SU-DHL-6 (cell line): ENCODE results near the gene TARBP1.
"Not testable (repeated sequence)": the region's sequence is repeated elsewhere in the genome, so short reads cannot be mapped to it uniquely, and the experiment has no call there.

Experiments used
- H2AFZ ChIP-seq: fragments of 200-600 bp; sonication (generic); 2 replicates; pipeline ENCODE4 v1.6.1; 2014; ENCODE audit warnings: low read depth, mild to moderate bottlenecking, moderate library complexity, mixed read lengths, antibody characterized with exemption, low read length; ENCODE audit not compliant: severe bottlenecking
- H3F3A ChIP-seq: fragments of 200-600 bp; shearing (Covaris generic); 2 replicates; pipeline ENCODE4 v1.6.0; 2016; ENCODE audit warnings: antibody characterized with exemption, mild to moderate bottlenecking; ENCODE audit not compliant: insufficient read depth
- H3K27ac ChIP-seq: fragments of 200-600 bp; sonication (generic); 2 replicates; pipeline ENCODE4 v1.5.1; 2016; ENCODE audit warnings: low read depth, mild to moderate bottlenecking, low read length, moderate library complexity, mixed read lengths
- H3K27me3 ChIP-seq: fragments of 200-600 bp; sonication (generic), shearing (Covaris generic); 2 replicates; pipeline ENCODE4 v1.6.0; 2014; ENCODE audit warnings: mild to moderate bottlenecking, low read length
- H3K36me3 ChIP-seq: fragments of 200-600 bp; sonication (generic); 2 replicates; pipeline ENCODE4 v1.6.1; 2014; ENCODE audit warnings: mild to moderate bottlenecking, low read length, mixed read lengths
- H3K4me2 ChIP-seq: fragments of 300-600, 200-600 bp; shearing (Covaris generic), sonication (generic); 2 replicates; pipeline ENCODE4 v1.6.0; 2014; ENCODE audit warnings: low read length, low read depth, mild to moderate bottlenecking; ENCODE audit not compliant: poor library complexity, severe bottlenecking
- H3K4me3 ChIP-seq: fragments of 200-600 bp; sonication (generic); 2 replicates; pipeline ENCODE4 v1.5.1; 2014; ENCODE audit warnings: antibody characterized with exemption, low read length, mild to moderate bottlenecking, mixed read lengths; ENCODE audit not compliant: insufficient read depth, poor library complexity, severe bottlenecking
- H3K79me2 ChIP-seq: fragments of 200-600 bp; sonication (generic); 2 replicates; pipeline ENCODE4 v1.6.1; 2014; ENCODE audit warnings: mild to moderate bottlenecking, low read length, moderate library complexity; ENCODE audit not compliant: insufficient read depth
- H3K9ac ChIP-seq: fragments of 200-600 bp; sonication (generic); 2 replicates; pipeline ENCODE4 v1.7.0; 2014; ENCODE audit warnings: mild to moderate bottlenecking, low read length
- H3K9me2 ChIP-seq: fragments of 200-600 bp; sonication (generic); replicated peaks from 2 replicates; pipeline ENCODE4 v1.6.1; 2014; ENCODE audit warnings: low read length; ENCODE audit not compliant: insufficient read depth
- H3K9me3 ChIP-seq: fragments of 200-600 bp; sonication (generic); 2 replicates; pipeline ENCODE4 v1.6.1; 2014; ENCODE audit warnings: low read length, mixed read lengths; ENCODE audit not compliant: insufficient read depth
- H4K20me1 ChIP-seq: fragments of 200-600 bp; sonication (generic); 2 replicates; pipeline ENCODE4 v1.6.1; 2014; ENCODE audit warnings: low read depth, mild to moderate bottlenecking, antibody characterized with exemption, low read length, moderate library complexity, mixed read lengths
- CTCF ChIP-seq: fragments of 200-600 bp; sonication (generic); IDR thresholded peaks from one replicate; pipeline ENCODE4 v1.5.1; 2017; ENCODE audit warnings: antibody characterized with exemption, mild to moderate bottlenecking, low read length, moderate library complexity; ENCODE audit not compliant: insufficient read depth, poor library complexity, severe bottlenecking
- EZH2phosphoT487 ChIP-seq: fragments of 200-600 bp; sonication (generic), shearing (Covaris generic); conservative IDR thresholded peaks from 2 replicates; pipeline ENCODE4 v1.6.1; 2018; ENCODE audit warnings: mild to moderate bottlenecking, antibody characterized with exemption, low read length, moderate library complexity, mixed read lengths

Gene TARBP1

GRCh38 chr1:234401658-234402057 is 77.3 kb downstream of the TARBP1 start:
- peaks cover 10% of the 10 kb centered on the region for H3K36me3 ChIP-seq
- H3K9ac ChIP-seq: no peak overlapping the region
- no peaks in the 10 kb centered on the region for H3K9me2 ChIP-seq
- H2AFZ ChIP-seq: no peak overlapping the region
- no peak overlapping the region for H3K4me3 ChIP-seq
- H3K79me2 ChIP-seq: no peaks in the 10 kb centered on the region
- no peaks in the 10 kb centered on the region for H3K9me3 ChIP-seq
- no peaks in the 10 kb centered on the region for H4K20me1 ChIP-seq
- H3K4me2 ChIP-seq: no peak overlapping the region
- no peak for TF ChIP-seq EZH2phosphoT487
- no peak for TF ChIP-seq CTCF
- no peak overlapping the region for H3K27ac ChIP-seq
- H3F3A ChIP-seq: peaks cover 19% of the 10 kb centered on the region
- H3K27me3 ChIP-seq: no peaks in the 10 kb centered on the region

- H3K4me2 ChIP-seq: no peak overlapping the region
- no peaks in the 10 kb centered on the region for H3K79me2 ChIP-seq
- H3F3A ChIP-seq: peaks cover 19% of the 10 kb centered on the region
- H2AFZ ChIP-seq: no peak overlapping the region
- peaks cover 10% of the 10 kb centered on the region for H3K36me3 ChIP-seq
- no peaks in the 10 kb centered on the region for H3K9me3 ChIP-seq
- no peaks in the 10 kb centered on the region for H3K9me2 ChIP-seq
- no peak overlapping the region for H3K9ac ChIP-seq
- no peaks in the 10 kb centered on the region for H3K27me3 ChIP-seq
- TF ChIP-seq CTCF (no peak), EZH2phosphoT487 (no peak)
- 0 out of 2 replicates have a peak overlapping the region, but pooled peaks have one; percentile 5 for H3K27ac ChIP-seq
- H4K20me1 ChIP-seq: no peaks in the 10 kb centered on the region
- no peak overlapping the region for H3K4me3 ChIP-seq
Measured at GRCh38 chr1:234400773-234401172, 78.2 kb downstream of the TARBP1 start.

- not testable (repeated sequence) for H2AFZ ChIP-seq, H3K79me2 ChIP-seq
Measured at GRCh38 chr1:234399515-234399914, 79.5 kb downstream of the TARBP1 start.

GRCh38 chr1:234398849-234399381 is 80.1 kb downstream of the TARBP1 start:
- H2AFZ ChIP-seq: peak overlapping the region; percentile 15
- H3K9ac ChIP-seq: 0 out of 2 replicates have a peak overlapping the region, but pooled peaks have one; percentile 10
- no peaks in the 10 kb centered on the region for H4K20me1 ChIP-seq
- no peaks in the 10 kb centered on the region for H3K9me3 ChIP-seq
- H3K9me2 ChIP-seq: no peaks in the 10 kb centered on the region
- H3K36me3 ChIP-seq: peaks cover 10% of the 10 kb centered on the region
- peak overlapping the region; percentile 47 for H3K27ac ChIP-seq
- H3K27me3 ChIP-seq: no peaks in the 10 kb centered on the region
- no peaks in the 10 kb centered on the region for H3K79me2 ChIP-seq
- peak overlapping the region; percentile 55 for H3K4me2 ChIP-seq
- H3K4me3 ChIP-seq: no peak overlapping the region
- peaks cover 19% of the 10 kb centered on the region for H3F3A ChIP-seq
- no peak for TF ChIP-seq CTCF
- no peak for TF ChIP-seq EZH2phosphoT487

More at GRCh38 chr1:234399515-234399914, 79.5 kb downstream of the TARBP1 start:
- not testable (repeated sequence) for H3K9ac ChIP-seq, H3K4me2 ChIP-seq, H3K9me3 ChIP-seq, H3K27ac ChIP-seq, H3K4me3 ChIP-seq, H3K9me2 ChIP-seq, H3K27me3 ChIP-seq, H4K20me1 ChIP-seq
- peaks cover 19% of the 10 kb centered on the region for H3F3A ChIP-seq
- H3K36me3 ChIP-seq: peaks cover 10% of the 10 kb centered on the region
